Trophoblast cell (in vitro differentiated cells and primary cell): Measurements from ENCODE around the gene KIF26B.
A peak's percentile ranks its signal among the peaks of the same experiment; 100 is the strongest.

Experiments used
- DNase-seq, 2 donors: peaks; one replicate each; pipeline ENCODE4 v3.0.0-alpha.2; 2016
- H2AFZ ChIP-seq: 2 replicates; pipeline ENCODE4 v1.6.1; 2013; ENCODE audit warnings: low read length, moderate library complexity, mild to moderate bottlenecking; ENCODE audit not compliant: insufficient read depth, poor library complexity
- H2AK5ac ChIP-seq: 2 replicates; pipeline ENCODE4 v1.6.1; 2013; ENCODE audit warnings: mild to moderate bottlenecking, low read length
- H2BK120ac ChIP-seq: 2 replicates; pipeline ENCODE4 v1.6.1; 2013; ENCODE audit warnings: low read length, mild to moderate bottlenecking, moderate library complexity; ENCODE audit not compliant: insufficient read depth, poor library complexity
- H2BK12ac ChIP-seq: 2 replicates; pipeline ENCODE4 v1.6.1; 2013; ENCODE audit warnings: mild to moderate bottlenecking, low read length, moderate library complexity
- H2BK5ac ChIP-seq: 2 replicates; pipeline ENCODE4 v1.6.1; 2013; ENCODE audit warnings: low read length, low read depth, moderate library complexity, mild to moderate bottlenecking; ENCODE audit not compliant: poor library complexity
- H3K14ac ChIP-seq: 2 replicates; pipeline ENCODE4 v1.6.1; 2013; ENCODE audit warnings: mild to moderate bottlenecking, low read length
- H3K18ac ChIP-seq: 2 replicates; pipeline ENCODE4 v1.6.1; 2013; ENCODE audit warnings: mild to moderate bottlenecking, low read length
- H3K23ac ChIP-seq: 2 replicates; pipeline ENCODE4 v1.6.1; 2013; ENCODE audit warnings: low read length
- H3K27ac ChIP-seq: 2 replicates; pipeline ENCODE4 v1.5.1; 2013; ENCODE audit warnings: low read depth, mild to moderate bottlenecking, inconsistent platforms, low read length, moderate library complexity
- H3K27me3 ChIP-seq: 2 replicates; pipeline ENCODE4 v1.6.1; 2013; ENCODE audit warnings: inconsistent platforms, mild to moderate bottlenecking, low read length, moderate library complexity; ENCODE audit not compliant: insufficient read depth
- H3K36me3 ChIP-seq, 2 experiments: 1 replicate in 1 of 2; 2 replicates in 1 of 2; pipeline ENCODE4 v1.6.1; 2013; ENCODE audit warnings: low read length in 2 of 2, mild to moderate bottlenecking in 2 of 2, moderate library complexity in 1 of 2; ENCODE audit not compliant: insufficient read depth in 2 of 2, control insufficient read depth in 1 of 2
- H3K4ac ChIP-seq: 2 replicates; pipeline ENCODE4 v1.6.1; 2013; ENCODE audit warnings: low read depth, mild to moderate bottlenecking, low read length, moderate library complexity
- H3K4me1 ChIP-seq, 2 experiments: 1 replicate in 1 of 2; 2 replicates in 1 of 2; pipeline ENCODE4 v1.6.1; 2013; ENCODE audit warnings: low read length in 2 of 2, mild to moderate bottlenecking in 2 of 2, moderate library complexity in 1 of 2; ENCODE audit not compliant: insufficient read depth in 2 of 2, control insufficient read depth in 1 of 2
- H3K4me2 ChIP-seq: 2 replicates; pipeline ENCODE4 v1.6.1; 2013; ENCODE audit warnings: inconsistent platforms, mild to moderate bottlenecking, low read length, moderate library complexity
- H3K4me3 ChIP-seq: 2 replicates; pipeline ENCODE4 v1.5.1; 2013; ENCODE audit warnings: mild to moderate bottlenecking, low read depth, low read length, inconsistent platforms
- H3K79me1 ChIP-seq: one replicate; pipeline ENCODE4 v1.6.1; 2013; ENCODE audit warnings: low read length
- H3K79me2 ChIP-seq: 2 replicates; pipeline ENCODE4 v1.6.1; 2013; ENCODE audit warnings: low read length, mild to moderate bottlenecking; ENCODE audit not compliant: control insufficient read depth, insufficient read depth, poor library complexity
- H3K9ac ChIP-seq: 2 replicates; pipeline ENCODE4 v1.6.1; 2013; ENCODE audit warnings: mild to moderate bottlenecking, low read length
- H3K9me3 ChIP-seq: 2 replicates; pipeline ENCODE4 v1.6.1; 2013; ENCODE audit warnings: low read depth, mild to moderate bottlenecking, control low read depth, inconsistent platforms, low read length; ENCODE audit not compliant: insufficient read depth
- H4K12ac ChIP-seq: 2 replicates; pipeline ENCODE4 v1.6.1; 2013; ENCODE audit warnings: low read depth, mild to moderate bottlenecking, low read length, moderate library complexity
- H4K8ac ChIP-seq: 2 replicates; pipeline ENCODE4 v1.6.1; 2013; ENCODE audit warnings: low read depth, mild to moderate bottlenecking, low read length, moderate library complexity
- H4K91ac ChIP-seq: one replicate; pipeline ENCODE4 v1.6.1; 2013; ENCODE audit warnings: low read depth, mild to moderate bottlenecking, low read length, moderate library complexity
- WGBS: extraction: QIAGEN DNeasy Blood & Tissue Kit; methylation state at CpG from one replicate; pipeline ENCODE4 v1.1.7; 2013; ENCODE audit warnings: missing lambda C conversion rate; ENCODE audit not compliant: insufficient read length, insufficient coverage; ENCODE audit errors: extremely low coverage; 5-methylcytosine and 5-hydroxymethylcytosine counted together

Gene KIF26B

DNA sequence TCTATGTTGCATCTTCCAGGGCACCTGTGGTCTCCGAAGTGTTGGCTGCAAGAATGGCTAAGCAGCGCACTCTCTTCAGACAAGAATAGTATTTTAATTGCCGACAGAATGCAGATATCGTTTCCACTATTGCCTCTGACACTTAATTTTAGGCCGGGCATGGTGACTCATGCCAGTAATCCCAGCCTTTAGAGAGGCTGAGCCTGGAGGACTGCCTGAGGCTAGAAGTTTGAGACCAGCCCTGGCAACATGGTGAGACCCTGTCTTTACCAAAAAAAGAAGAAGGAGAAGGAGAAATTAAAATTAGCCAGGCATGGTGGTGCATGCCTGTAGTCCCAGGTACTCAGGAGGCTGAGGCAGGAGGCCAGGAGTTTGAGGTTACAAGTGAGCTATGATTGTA, 306.9 kb downstream of the KIF26B start:
- H3K4me2 ChIP-seq: no peak overlapping the region
- H3K9me3 ChIP-seq: peaks cover 4% of the 10 kb centered on the region
- H3K14ac ChIP-seq: no peak overlapping the region
- DNase-seq: peak; percentile 73 to 88
- no peak overlapping the region for H2AK5ac ChIP-seq
- no peak overlapping the region for H3K23ac ChIP-seq
- H4K12ac ChIP-seq: no peak overlapping the region
- no CpG with 5 or more reads among the region's 5 CpGs for WGBS
- H2BK12ac ChIP-seq: peak overlapping the region; percentile 9
- peaks cover 4 to 10% of the 10 kb centered on the region in 2 experiments for H3K36me3 ChIP-seq
- no peak overlapping the region for H4K8ac ChIP-seq
- H3K27me3 ChIP-seq: no peaks in the 10 kb centered on the region
- H3K4me3 ChIP-seq: no peak overlapping the region
- H3K79me2 ChIP-seq: no peaks in the 10 kb centered on the region
- no peak overlapping the region for H3K9ac ChIP-seq
- H3K18ac ChIP-seq: no peak overlapping the region
- H3K79me1 ChIP-seq: peaks cover 10% of the 10 kb centered on the region
- H2BK120ac ChIP-seq: no peak overlapping the region
- H3K4me1 ChIP-seq: peaks cover 14 to 21% of the 10 kb centered on the region in 2 experiments
- H3K27ac ChIP-seq: no peak overlapping the region
- no peak overlapping the region for H2AFZ ChIP-seq
- H3K4ac ChIP-seq: no peak overlapping the region
- no peak overlapping the region for H2BK5ac ChIP-seq
- H4K91ac ChIP-seq: no peak overlapping the region

GRCh38 chr1:245462161-245462560, 307.4 kb downstream of the KIF26B start:
- peaks cover 10% of the 10 kb centered on the region for H3K79me1 ChIP-seq
- DNase-seq: peak; percentile 90 to 98
- peaks cover 14 to 21% of the 10 kb centered on the region in 2 experiments for H3K4me1 ChIP-seq
- no peak overlapping the region for H2AK5ac ChIP-seq
- peaks cover 4 to 10% of the 10 kb centered on the region in 2 experiments for H3K36me3 ChIP-seq
- H2BK5ac ChIP-seq: no peak overlapping the region
- H3K4ac ChIP-seq: no peak overlapping the region
- peaks cover 4% of the 10 kb centered on the region for H3K9me3 ChIP-seq
- H3K27ac ChIP-seq: no peak overlapping the region
- H3K79me2 ChIP-seq: no peaks in the 10 kb centered on the region
- no peak overlapping the region for H4K8ac ChIP-seq
- no peak overlapping the region for H3K9ac ChIP-seq
- no peak overlapping the region for H3K18ac ChIP-seq
- H4K12ac ChIP-seq: no peak overlapping the region
- H3K14ac ChIP-seq: no peak overlapping the region
- no peak overlapping the region for H2BK120ac ChIP-seq
- H3K4me2 ChIP-seq: no peak overlapping the region
- no peak overlapping the region for H4K91ac ChIP-seq
- WGBS: no CpG with 5 or more reads among the region's 7 CpGs
- no peak overlapping the region for H3K4me3 ChIP-seq
- H2BK12ac ChIP-seq: no peak overlapping the region
- H2AFZ ChIP-seq: no peak overlapping the region
- no peak overlapping the region for H3K23ac ChIP-seq
- no peaks in the 10 kb centered on the region for H3K27me3 ChIP-seq

DNA sequence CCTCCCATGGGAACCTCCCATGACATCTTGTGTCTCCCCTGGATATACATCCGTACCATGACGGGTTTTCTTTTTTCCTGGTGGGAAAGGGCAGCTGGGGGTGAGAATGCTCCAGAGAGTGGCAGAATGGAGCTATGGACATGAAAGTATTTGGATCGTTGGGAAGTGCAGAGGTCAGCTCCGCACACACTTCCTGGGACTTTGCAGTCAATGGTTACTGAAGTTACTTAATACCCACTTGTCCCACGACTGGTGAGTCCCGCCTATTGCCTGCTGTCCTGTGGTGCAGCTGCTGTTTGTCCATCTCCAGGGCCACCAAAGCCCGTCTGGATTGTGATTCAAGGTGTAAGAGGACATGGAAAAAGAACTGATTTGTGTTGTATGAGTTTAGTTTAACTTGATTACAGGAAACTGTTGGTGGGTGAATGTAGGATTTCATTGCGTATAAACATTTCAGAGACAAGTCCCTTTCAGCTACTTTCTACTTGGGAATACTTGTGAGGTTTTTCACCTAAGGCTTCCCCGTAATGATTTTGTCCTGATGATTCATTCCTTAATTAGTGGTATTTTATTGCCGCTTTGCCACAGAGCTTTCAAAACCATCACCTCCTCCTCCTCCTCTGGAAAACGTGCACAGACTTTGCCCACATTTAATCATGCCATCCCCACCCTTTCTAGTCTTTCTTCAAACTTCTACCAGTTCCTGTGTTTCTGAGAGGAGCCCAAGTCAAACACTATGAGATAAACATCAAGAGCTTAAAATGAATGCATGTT, 308.8 kb downstream of the KIF26B start:
- Histone ChIP-seq H4K91ac (no peak overlapping the region), H3K9ac (no peak overlapping the region), H3K27ac (no peak overlapping the region), H2AFZ (no peak overlapping the region), H3K23ac (no peak overlapping the region), H2BK120ac (no peak overlapping the region), H3K36me3 (peaks cover 4 to 10% of the 10 kb centered on the region in 2 experiments), H2AK5ac (no peak overlapping the region), H3K9me3 (peaks cover 4% of the 10 kb centered on the region), H2BK5ac (no peak overlapping the region), H4K8ac (no peak overlapping the region), H3K79me2 (no peaks in the 10 kb centered on the region), H3K4me3 (no peak overlapping the region), H3K14ac (no peak overlapping the region), H3K4ac (no peak overlapping the region), H3K79me1 (peaks cover 5% of the 10 kb centered on the region), H3K4me1 (peaks cover 10 to 17% of the 10 kb centered on the region in 2 experiments), H3K27me3 (no peaks in the 10 kb centered on the region), H4K12ac (no peak overlapping the region), H2BK12ac (no peak overlapping the region), H3K18ac (no peak overlapping the region), H3K4me2 (no peak overlapping the region)
- DNase-seq: no peak
- WGBS: no CpG with 5 or more reads among the region's 11 CpGs

GRCh38 chr1:245464290-245464689, 309.5 kb downstream of the KIF26B start:
- Histone ChIP-seq H3K27ac (no peak overlapping the region), H2BK5ac (no peak overlapping the region), H3K27me3 (no peaks in the 10 kb centered on the region), H3K18ac (no peak overlapping the region), H4K91ac (no peak overlapping the region), H3K4me2 (no peak overlapping the region), H3K9ac (no peak overlapping the region), H3K9me3 (peaks cover 4% of the 10 kb centered on the region), H2AK5ac (no peak overlapping the region), H3K4ac (no peak overlapping the region), H3K79me1 (peaks cover 5% of the 10 kb centered on the region), H2BK120ac (no peak overlapping the region), H2BK12ac (no peak overlapping the region), H4K8ac (no peak overlapping the region), H3K23ac (no peak overlapping the region), H3K14ac (no peak overlapping the region), H4K12ac (no peak overlapping the region), H3K4me1 (peaks cover 12 to 18% of the 10 kb centered on the region in 2 experiments), H3K4me3 (peak overlapping the region; percentile 39), H2AFZ (no peak overlapping the region), H3K79me2 (no peaks in the 10 kb centered on the region), H3K36me3 (peaks cover 4 to 10% of the 10 kb centered on the region in 2 experiments)
- no peak for DNase-seq
- WGBS: no CpG with 5 or more reads among the region's 15 CpGs
